Measurements from ENCODE around the gene ASPA. TPM values are rescaled to one million over a fixed set of nuclear protein-coding genes. Genes with fewer than 3 reads are reported as not detected.
"Not testable (repeated sequence)": the region's sequence is repeated elsewhere in the genome, so short reads cannot be mapped to it uniquely, and the experiment has no call there.

Gene ASPA
- total RNA-seq = 5.1 TPM

- peak; percentile 65 for ATAC-seq
- DNase-seq (ENCODE audit: low spot score) = no peak
Observed at GRCh38 chr17:3475812-3476610, at the start of gene ASPA. Gene ASPA, plus strand, starts transcription at chr17:3475997. Its CDS starts 163 bp downstream, at chr17:3476160.

GRCh38 chr17:3433215-3433614 lies 42.6 kb upstream of the ASPA start:
- ATAC-seq = peak; percentile 31
- not testable (repeated sequence) for DNase-seq (ENCODE audit: low spot score)

- DNase-seq (ENCODE audit: low spot score) = no peak
- ATAC-seq = no peak
Observed at GRCh38 chr17:3433741-3434140, 42.1 kb upstream of the ASPA start, which contains the start of gene OR1E2. Gene OR1E2, minus strand, starts transcription at chr17:3433841. Its CDS starts 0 bp downstream, at chr17:3433841.

- no peak for ATAC-seq
- no peak for DNase-seq (ENCODE audit: low spot score)
Observed at GRCh38 chr17:3438368-3438767, 37.4 kb upstream of the ASPA start.

GRCh38 chr17:3440451-3440850 lies 35.3 kb upstream of the ASPA start:
- DNase-seq (ENCODE audit: low spot score) = no peak
- no peak for ATAC-seq

- DNase-seq (ENCODE audit: low spot score) (no peak), ATAC-seq (no peak)
Observed at GRCh38 chr17:3447625-3448024, 28.2 kb upstream of the ASPA start.

GRCh38 chr17:3448059-3448665 lies 27.6 kb upstream of the ASPA start:
- ATAC-seq (peak; percentile 24), DNase-seq (ENCODE audit: low spot score) (no peak)

- not testable (repeated sequence) for DNase-seq (ENCODE audit: low spot score)
- peak; percentile 98 for ATAC-seq
Observed at GRCh38 chr17:3466355-3466754, 9.4 kb upstream of the ASPA start.

GRCh38 chr17:3469529-3469928 lies 6.3 kb upstream of the ASPA start:
- no peak for DNase-seq (ENCODE audit: low spot score)
- ATAC-seq = no peak

- no peak for ATAC-seq
- DNase-seq (ENCODE audit: low spot score) = no peak
Observed at GRCh38 chr17:3471599-3471998, 4.2 kb upstream of the ASPA start, which contains the start of gene SPATA22. Gene SPATA22, minus strand, starts transcription at chr17:3471819. Its CDS starts 2,494 bp downstream, at chr17:3469325.

- ATAC-seq (no peak), DNase-seq (ENCODE audit: low spot score) (no peak)
Observed at GRCh38 chr17:3472137-3472536, 3.7 kb upstream of the ASPA start.

GRCh38 chr17:3474212-3474611 lies 1.6 kb upstream of the ASPA start:
- no peak for DNase-seq (ENCODE audit: low spot score)
- ATAC-seq = peak; percentile 78

- ATAC-seq (peak; percentile 50), DNase-seq (ENCODE audit: low spot score) (peak; percentile 61)
Observed at GRCh38 chr17:3475251-3475685, 529 bp upstream of the ASPA start.

GRCh38 chr17:3479988-3480387 lies 4.2 kb downstream of the ASPA start:
- ATAC-seq = no peak
- no peak for DNase-seq (ENCODE audit: low spot score)

- no peak for DNase-seq (ENCODE audit: low spot score)
- ATAC-seq = no peak
Observed at GRCh38 chr17:3482852-3483251, 7.1 kb downstream of the ASPA start.

GRCh38 chr17:3485481-3486068 lies 9.8 kb downstream of the ASPA start:
- DNase-seq (ENCODE audit: low spot score) = peak; percentile 76
- ATAC-seq = peak; percentile 98

GRCh38 chr17:3497101-3497500 lies 21.3 kb downstream of the ASPA start:
- DNase-seq (ENCODE audit: low spot score) = no peak
- no peak for ATAC-seq

- no peak for ATAC-seq
- DNase-seq (ENCODE audit: low spot score) = no peak
Observed at GRCh38 chr17:3501344-3501743, 25.5 kb downstream of the ASPA start.

GRCh38 chr17:3502466-3502865 lies 26.7 kb downstream of the ASPA start:
- ATAC-seq (no peak), DNase-seq (ENCODE audit: low spot score) (no peak)

GRCh38 chr17:3503285-3503684 lies 27.5 kb downstream of the ASPA start:
- no peak for DNase-seq (ENCODE audit: low spot score)

GRCh38 chr17:3505008-3505407 lies 29.2 kb downstream of the ASPA start:
- no peak for ATAC-seq
- DNase-seq (ENCODE audit: low spot score) = no peak

More at GRCh38 chr17:3503285-3503684, 27.5 kb downstream of the ASPA start:
- no peak for ATAC-seq

GRCh38 chr17:3506054-3506453 lies 30.3 kb downstream of the ASPA start:
- DNase-seq (ENCODE audit: low spot score) = peak; percentile 83
- peak; percentile 97 for ATAC-seq

Measured in left lobe of liver (tissue), 2 donors.